Smooth muscle cell (in vitro differentiated cells): Measurements from ENCODE around the gene PFDN4. TPM values are rescaled to one million over a fixed set of nuclear protein-coding genes. Genes with fewer than 3 reads are reported as not detected.
A peak's percentile ranks its signal among the peaks of the same experiment; 100 is the strongest.

Source experiments
- DNase-seq: peaks from one replicate; lab custom pipeline; 2025; ENCODE audit not compliant: unreplicated experiment; lab: John Stamatoyannopoulos, UW
- H2AFZ ChIP-seq: fragments of 200-600 bp; sonication (generic); 2 replicates; pipeline ENCODE4 v1.6.0; 2016; ENCODE audit warnings: antibody characterized with exemption, low read depth, mild to moderate bottlenecking
- H3F3A ChIP-seq: fragments of 200-600 bp; sonication (generic); 2 replicates; pipeline ENCODE4 v1.6.0; 2017; ENCODE audit warnings: antibody characterized with exemption, low read depth
- H3K27ac ChIP-seq: fragments of 200-600 bp; sonication (generic); 2 replicates; pipeline ENCODE4 v1.5.1; 2016; ENCODE audit warnings: low read depth, mild to moderate bottlenecking
- H3K27me3 ChIP-seq: fragments of 200-600 bp; sonication (generic); 2 replicates; pipeline ENCODE4 v1.6.1; 2016; ENCODE audit warnings: low read depth, mild to moderate bottlenecking
- H3K36me3 ChIP-seq: fragments of 200-600 bp; sonication (generic); 2 replicates; pipeline ENCODE4 v1.5.1; 2016; ENCODE audit warnings: low read depth
- H3K4me1 ChIP-seq: fragments of 200-600 bp; sonication (generic); 2 replicates; pipeline ENCODE4 v1.5.1; 2016; ENCODE audit warnings: low read depth
- H3K4me2 ChIP-seq: fragments of 200-600 bp; sonication (generic); 2 replicates; pipeline ENCODE4 v1.6.0; 2016; ENCODE audit warnings: mild to moderate bottlenecking
- H3K4me3 ChIP-seq: fragments of 200-600 bp; sonication (generic); 2 replicates; pipeline ENCODE4 v1.5.1; 2016; ENCODE audit warnings: mild to moderate bottlenecking
- H3K79me2 ChIP-seq: fragments of 200-600 bp; sonication (generic); 2 replicates; pipeline ENCODE4 v1.6.0; 2016; ENCODE audit warnings: low read depth, mild to moderate bottlenecking
- H3K9ac ChIP-seq: fragments of 200-600 bp; sonication (generic); 2 replicates; pipeline ENCODE4 v1.6.0; 2016; ENCODE audit warnings: low read depth
- H3K9me3 ChIP-seq: fragments of 200-600 bp; sonication (generic); replicated peaks from 2 replicates; pipeline ENCODE4 v1.5.1; 2016; ENCODE audit warnings: low read depth
- H4K20me1 ChIP-seq: fragments of 200-600 bp; sonication (generic); 2 replicates; pipeline ENCODE4 v1.6.0; 2016; ENCODE audit warnings: low read depth
- WGBS: methylation state at CpG from one replicate; pipeline ENCODE4 v1.1.7; 2016; ENCODE audit warnings: low lambda C conversion rate; 5-methylcytosine and 5-hydroxymethylcytosine counted together
- polyA plus RNA-seq: library from polyadenylated mRNA; unstranded; fragments of >200 nt; fragmentation: Nextera tagmentation; extraction: Ambion mirVana; gene quantifications from 2 replicates; pipeline ENCODE4 v1.2.1, GENCODE V29; 2016
- total RNA-seq: library from RNA; depleted of rRNA; stranded (reverse); fragments of >200 nt; gene quantifications from 2 replicates; pipeline ENCODE4 v1.2.3, GENCODE V29; 2014
- TF ChIP-seq, protein P1 (sequence below): fragments of 200-600 bp; sonication (generic); IDR thresholded peaks from 2 replicates; pipeline ENCODE4 v1.5.1; 2017; ENCODE audit warnings: borderline replicate concordance, mild to moderate bottlenecking, antibody characterized with exemption; ENCODE audit not compliant: insufficient read depth, poor library complexity, severe bottlenecking

PFDN4 gene
- total and polyA plus RNA-seq, 2 experiments from 2014 or later: 47.6 to 240 TPM

DNA sequence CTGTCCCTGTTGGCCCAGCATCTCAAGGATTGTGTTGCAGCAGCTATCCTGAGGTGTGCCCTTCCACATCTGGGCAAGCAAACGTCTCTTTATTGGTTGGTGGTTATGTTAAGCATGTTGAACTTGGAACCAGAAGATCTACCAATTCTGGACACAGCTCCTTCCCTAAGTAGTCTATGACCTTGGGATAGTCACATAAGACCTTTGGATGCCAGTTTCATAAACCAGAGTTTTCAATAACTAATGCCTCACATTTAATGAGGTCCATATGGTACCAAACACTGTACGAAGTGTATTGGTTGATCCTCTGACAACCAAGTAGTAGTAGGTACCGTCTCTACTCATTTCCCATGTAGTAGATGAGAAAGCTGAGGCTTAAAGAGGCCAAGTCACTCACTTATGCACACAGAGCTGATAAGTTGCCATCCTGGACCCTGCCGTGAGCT lies 37.8 kb upstream of the PFDN4 start:
- TF ChIP-seq, protein P1, sequence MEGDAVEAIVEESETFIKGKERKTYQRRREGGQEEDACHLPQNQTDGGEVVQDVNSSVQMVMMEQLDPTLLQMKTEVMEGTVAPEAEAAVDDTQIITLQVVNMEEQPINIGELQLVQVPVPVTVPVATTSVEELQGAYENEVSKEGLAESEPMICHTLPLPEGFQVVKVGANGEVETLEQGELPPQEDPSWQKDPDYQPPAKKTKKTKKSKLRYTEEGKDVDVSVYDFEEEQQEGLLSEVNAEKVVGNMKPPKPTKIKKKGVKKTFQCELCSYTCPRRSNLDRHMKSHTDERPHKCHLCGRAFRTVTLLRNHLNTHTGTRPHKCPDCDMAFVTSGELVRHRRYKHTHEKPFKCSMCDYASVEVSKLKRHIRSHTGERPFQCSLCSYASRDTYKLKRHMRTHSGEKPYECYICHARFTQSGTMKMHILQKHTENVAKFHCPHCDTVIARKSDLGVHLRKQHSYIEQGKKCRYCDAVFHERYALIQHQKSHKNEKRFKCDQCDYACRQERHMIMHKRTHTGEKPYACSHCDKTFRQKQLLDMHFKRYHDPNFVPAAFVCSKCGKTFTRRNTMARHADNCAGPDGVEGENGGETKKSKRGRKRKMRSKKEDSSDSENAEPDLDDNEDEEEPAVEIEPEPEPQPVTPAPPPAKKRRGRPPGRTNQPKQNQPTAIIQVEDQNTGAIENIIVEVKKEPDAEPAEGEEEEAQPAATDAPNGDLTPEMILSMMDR: no peak
- Histone ChIP-seq H3K4me1 (peaks cover 22% of the 10 kb centered on the region), H3K9ac (no peak overlapping the region), H3K79me2 (no peaks in the 10 kb centered on the region), H3K36me3 (no peaks in the 10 kb centered on the region), H4K20me1 (no peaks in the 10 kb centered on the region), H3K4me2 (no peak overlapping the region), H2AFZ (no peak overlapping the region), H3K4me3 (no peak overlapping the region), H3K27me3 (peaks cover 43% of the 10 kb centered on the region), H3F3A (no peaks in the 10 kb centered on the region), H3K9me3 (no peaks in the 10 kb centered on the region), H3K27ac (no peak overlapping the region)
- no peak for DNase-seq
- WGBS: 79% methylated on average over 4 of the region's 4 CpGs

DNA sequence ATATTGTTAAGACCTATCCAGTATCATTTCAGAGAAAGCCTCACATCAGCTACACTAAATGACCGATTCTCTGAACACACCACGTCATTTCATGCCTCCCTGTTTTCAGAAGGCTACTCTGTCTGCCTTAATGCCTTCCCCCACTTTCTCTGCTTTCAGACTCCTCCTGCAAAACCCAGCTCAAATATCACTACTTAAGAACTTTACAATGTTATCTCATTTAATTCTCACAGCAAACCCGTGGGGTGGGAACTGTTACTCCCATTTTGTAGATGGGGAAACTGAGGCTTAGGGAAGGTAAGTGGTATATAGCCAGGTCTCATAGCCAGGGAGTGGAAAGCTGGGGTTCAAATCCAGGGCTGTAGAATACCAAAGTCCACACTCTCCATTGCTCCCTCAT lies 36.9 kb upstream of the PFDN4 start:
- H3K36me3 ChIP-seq: no peaks in the 10 kb centered on the region
- no peak overlapping the region for H3K4me2 ChIP-seq
- H3K27me3 ChIP-seq: peaks cover 49% of the 10 kb centered on the region
- WGBS: 72% methylated on average over 3 of the region's 3 CpGs
- no peaks in the 10 kb centered on the region for H3F3A ChIP-seq
- no peak for DNase-seq
- TF ChIP-seq, protein P1: no peak
- H3K79me2 ChIP-seq: no peaks in the 10 kb centered on the region
- peaks cover 25% of the 10 kb centered on the region for H3K4me1 ChIP-seq
- no peak overlapping the region for H3K4me3 ChIP-seq
- H2AFZ ChIP-seq: no peak overlapping the region
- no peak overlapping the region for H3K27ac ChIP-seq
- no peaks in the 10 kb centered on the region for H4K20me1 ChIP-seq
- no peak overlapping the region for H3K9ac ChIP-seq
- H3K9me3 ChIP-seq: no peaks in the 10 kb centered on the region

DNA sequence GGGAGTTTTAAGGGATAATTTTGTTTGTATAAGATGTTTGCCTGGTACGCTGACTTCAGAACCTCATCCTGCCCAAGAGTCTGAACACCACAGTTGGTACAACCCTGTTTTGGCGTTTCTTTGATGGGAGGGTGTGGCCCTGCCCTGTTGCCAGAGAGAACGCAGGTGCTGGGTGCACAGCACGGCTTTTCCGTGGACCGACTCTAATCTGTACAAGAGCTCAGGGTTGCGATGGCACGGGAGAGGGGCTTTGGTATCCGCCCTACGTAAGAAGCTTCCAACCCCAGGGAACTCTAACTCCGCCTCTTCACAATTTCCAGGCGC lies 35.4 kb upstream of the PFDN4 start:
- Histone ChIP-seq H3K9ac (no peak overlapping the region), H3K9me3 (no peaks in the 10 kb centered on the region), H3F3A (peaks cover 2% of the 10 kb centered on the region), H4K20me1 (no peaks in the 10 kb centered on the region), H3K79me2 (no peaks in the 10 kb centered on the region), H3K27ac (no peak overlapping the region), H3K4me3 (peak overlapping the region; percentile 48), H3K27me3 (peaks cover 49% of the 10 kb centered on the region), H2AFZ (no peak overlapping the region), H3K4me2 (peak overlapping the region; percentile 95), H3K36me3 (no peaks in the 10 kb centered on the region), H3K4me1 (peaks cover 25% of the 10 kb centered on the region)
- TF ChIP-seq, protein P1: no peak
- 31% methylated on average over 12 of the region's 12 CpGs for WGBS
- DNase-seq: no peak

DNA sequence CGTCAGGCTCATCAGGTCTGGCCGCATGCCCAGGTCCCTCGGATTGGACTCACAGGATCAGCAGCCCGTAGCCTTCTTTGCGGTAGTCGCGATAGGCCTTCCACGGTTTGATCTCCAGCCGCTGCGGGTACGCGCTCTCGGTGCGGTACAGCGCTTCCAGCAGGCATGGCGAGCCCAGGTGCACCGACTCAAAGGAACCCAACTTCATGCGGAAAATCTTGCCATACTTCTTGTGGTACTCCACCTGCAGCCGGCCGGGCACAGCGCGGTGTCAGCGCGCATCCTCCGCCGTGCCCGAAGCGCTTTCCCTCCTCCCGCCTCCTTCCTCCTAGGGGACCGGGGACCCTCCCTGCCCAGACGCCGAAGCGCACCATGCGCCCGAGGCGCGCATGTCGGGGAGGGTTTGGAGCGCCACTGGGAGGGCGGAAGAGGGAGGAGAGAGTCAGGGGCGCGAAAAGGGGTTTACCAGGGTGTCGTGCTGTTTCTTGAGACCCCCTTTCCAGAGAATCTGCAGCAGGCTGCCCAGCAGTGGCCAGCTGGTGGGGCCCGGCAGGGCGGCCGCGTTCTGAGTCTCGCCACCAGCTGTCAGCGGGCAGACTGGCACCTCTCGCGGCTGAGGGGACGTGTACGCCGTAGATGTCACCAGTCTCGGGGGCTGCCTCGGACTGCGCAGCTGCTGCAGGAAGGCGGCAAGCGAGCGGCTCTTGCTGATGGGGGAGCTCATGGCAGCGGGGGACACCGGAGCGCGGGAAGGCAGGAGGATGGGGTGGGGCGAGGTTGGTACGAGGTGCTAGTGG lies 34.8 kb upstream of the PFDN4 start:
- H3K4me3 ChIP-seq: peak overlapping the region; percentile 48
- peak overlapping the region; percentile 43 for H2AFZ ChIP-seq
- 3% methylated on average over 65 of the region's 66 CpGs for WGBS
- no peak overlapping the region for H3K27ac ChIP-seq
- H3K9ac ChIP-seq: no peak overlapping the region
- no peak for DNase-seq
- peak overlapping the region; percentile 95 for H3K4me2 ChIP-seq
- no peaks in the 10 kb centered on the region for H3K79me2 ChIP-seq
- H3K27me3 ChIP-seq: peaks cover 49% of the 10 kb centered on the region
- H4K20me1 ChIP-seq: no peaks in the 10 kb centered on the region
- H3K9me3 ChIP-seq: no peaks in the 10 kb centered on the region
- peaks cover 25% of the 10 kb centered on the region for H3K4me1 ChIP-seq
- no peaks in the 10 kb centered on the region for H3K36me3 ChIP-seq
- peaks cover 4% of the 10 kb centered on the region for H3F3A ChIP-seq
- TF ChIP-seq, protein P1: no peak
